H1 (cell line): ENCODE data around the gene KRTAP24-1. TPM values are rescaled to one million over a fixed set of nuclear protein-coding genes. Genes with fewer than 3 reads are reported as not detected.

ENCODE experiments used
- CTCF ChIA-PET: fragments of 300-600 bp; sonication (Branson Sonifier 250); formaldehyde crosslinking; loops from one replicate; lab custom pipeline; 2021; ENCODE audit not compliant: partially characterized antibody; lab: Charles Lee
- POLR2A ChIA-PET: fragments of 300-600 bp; sonication (Branson Sonifier 250); formaldehyde crosslinking; loops from one replicate; lab custom pipeline; 2021; ENCODE audit warnings: inconsistent platforms; ENCODE audit not compliant: partially characterized antibody; lab: Charles Lee
- DNase-seq, 2 experiments: peaks; one replicate each; pipeline versions ENCODE4 v3.0.0 to v3.0.0-alpha.2; 2010 to 2022; ENCODE audit warnings: low spot score in 2 of 2, low read depth in 1 of 2, mixed read lengths in 1 of 2
- FAIRE-seq: peaks from 2 replicates; lab custom pipeline; 2011; peaks lifted over from hg19 to GRCh38; lab: Jason Lieb, UNC
- H2AFZ ChIP-seq: 2 replicates; pipeline ENCODE4 v1.8.1; 2012; ENCODE audit warnings: low read length, inconsistent platforms
- H2AK5ac ChIP-seq: 2 replicates; pipeline ENCODE4 v1.6.1; 2013; ENCODE audit warnings: low read depth, low read length
- H2BK120ac ChIP-seq: replicated peaks from 2 replicates; pipeline ENCODE3; 2013; ENCODE audit warnings: low read depth, low read length, inconsistent platforms
- H2BK12ac ChIP-seq: 2 replicates; pipeline ENCODE4 v1.6.1; 2013; ENCODE audit warnings: low read depth, low read length
- H2BK15ac ChIP-seq: 2 replicates; pipeline ENCODE4 v1.6.1; 2013; ENCODE audit warnings: low read length
- H2BK20ac ChIP-seq: 2 replicates; pipeline ENCODE4 v1.6.1; 2013; ENCODE audit warnings: low read length
- H2BK5ac ChIP-seq: 2 replicates; pipeline ENCODE4 v1.6.1; 2013; ENCODE audit warnings: low read depth, low read length
- H3K14ac ChIP-seq: 2 replicates; pipeline ENCODE4 v1.6.1; 2013; ENCODE audit warnings: inconsistent platforms; ENCODE audit not compliant: insufficient read length
- H3K18ac ChIP-seq: 2 replicates; pipeline ENCODE4 v1.6.1; 2013; ENCODE audit warnings: low read length; ENCODE audit errors: extremely low read depth
- H3K23ac ChIP-seq: 2 replicates; pipeline ENCODE4 v1.6.1; 2013; ENCODE audit warnings: inconsistent platforms; ENCODE audit not compliant: insufficient read length
- H3K23me2 ChIP-seq: 2 replicates; pipeline ENCODE4 v1.6.1; 2013; ENCODE audit warnings: low read depth, low read length
- H3K27ac ChIP-seq: 2 replicates; pipeline ENCODE4 v1.6.1; 2011; ENCODE audit warnings: low read depth, low read length, inconsistent platforms
- H3K27me3 ChIP-seq, 4 experiments: replicated peaks in 1 of 4; 1 replicate in 1 of 4; 2 replicates in 3 of 4; pipeline versions ENCODE4 v1.6.1 to v1.8.1; 2011 to 2013; ENCODE audit warnings: low read length in 3 of 4, mild to moderate bottlenecking in 3 of 4, inconsistent platforms in 2 of 4, mixed read lengths in 2 of 4, moderate library complexity in 1 of 4; ENCODE audit not compliant: control insufficient read depth in 3 of 4, insufficient read depth in 3 of 4; ENCODE audit errors: extremely low read depth in 1 of 4
- H3K36me3 ChIP-seq, 4 experiments: 2 replicates each; pipeline versions ENCODE4 v1.6.1 to v1.8.1; 2011 to 2013; ENCODE audit warnings: mild to moderate bottlenecking in 4 of 4, low read length in 3 of 4, moderate library complexity in 2 of 4, control low read depth in 1 of 4, inconsistent platforms in 1 of 4; ENCODE audit not compliant: insufficient read depth in 4 of 4, control insufficient read depth in 2 of 4
- H3K4ac ChIP-seq: replicated peaks from 2 replicates; pipeline ENCODE3; 2013; ENCODE audit warnings: low read length, low read depth, mixed read lengths, inconsistent platforms; ENCODE audit not compliant: insufficient read length
- H3K4me1 ChIP-seq, 4 experiments: replicated peaks in 1 of 4; 1 replicate in 1 of 4; 2 replicates in 3 of 4; pipeline versions ENCODE4 v1.6.1 to v1.8.1; 2011 to 2013; ENCODE audit warnings: low read length in 3 of 4, inconsistent platforms in 2 of 4, mixed read lengths in 1 of 4; ENCODE audit not compliant: insufficient read depth in 4 of 4, control insufficient read depth in 3 of 4
- H3K4me2 ChIP-seq, 2 experiments: 2 replicates each; pipeline versions ENCODE4 v1.6.1 to v1.8.1; 2011 to 2013; ENCODE audit warnings: low read depth in 2 of 2, low read length in 2 of 2, control low read depth in 1 of 2, inconsistent platforms in 1 of 2, mild to moderate bottlenecking in 1 of 2; ENCODE audit not compliant: insufficient read depth in 1 of 2
- H3K4me3 ChIP-seq, 4 experiments: fragments of 200-600, 300-600 bp in 1 of 4; sonication (generic), shearing (Covaris generic), sonication (Bioruptor Twin) in 1 of 4; 2 replicates each; pipeline versions ENCODE4 v1.5.1 to v1.8.1; 2011 to 2016; ENCODE audit warnings: low read length in 4 of 4, low read depth in 3 of 4, control low read depth in 2 of 4, inconsistent platforms in 2 of 4, mild to moderate bottlenecking in 2 of 4, mixed read lengths in 1 of 4, moderate library complexity in 1 of 4; ENCODE audit not compliant: insufficient read depth in 2 of 4; ENCODE audit errors: extremely low read depth in 1 of 4
- H3K56ac ChIP-seq: replicated peaks from 2 replicates; pipeline ENCODE3; 2013; ENCODE audit warnings: low read depth, mild to moderate bottlenecking, mixed read lengths, low read length, inconsistent platforms; ENCODE audit not compliant: insufficient read length
- H3K79me1 ChIP-seq: 2 replicates; pipeline ENCODE4 v1.6.1; 2013; ENCODE audit warnings: low read depth, low read length, control low read depth
- H3K79me2 ChIP-seq, 2 experiments: 2 replicates each; pipeline versions ENCODE4 v1.6.1 to v1.8.1; 2012 to 2013; ENCODE audit warnings: low read length in 2 of 2, mild to moderate bottlenecking in 2 of 2, inconsistent platforms in 1 of 2; ENCODE audit not compliant: insufficient read depth in 2 of 2, control insufficient read depth in 1 of 2
- H3K9ac ChIP-seq, 4 experiments: replicated peaks in 1 of 4; 1 replicate in 1 of 4; 2 replicates in 3 of 4; pipeline versions ENCODE4 v1.6.1 to v1.8.1; 2011 to 2013; ENCODE audit warnings: low read depth in 3 of 4, low read length in 3 of 4, control low read depth in 2 of 4, mild to moderate bottlenecking in 2 of 4, moderate library complexity in 2 of 4, inconsistent platforms in 1 of 4; ENCODE audit errors: extremely low read depth in 1 of 4
- H3K9me3 ChIP-seq, 2 experiments: 2 replicates each; pipeline versions ENCODE4 v1.6.1 to v1.8.1; 2012 to 2013; ENCODE audit warnings: mild to moderate bottlenecking in 2 of 2, moderate library complexity in 2 of 2, control low read depth in 1 of 2, inconsistent platforms in 1 of 2, low read depth in 1 of 2, low read length in 1 of 2, mixed read lengths in 1 of 2; ENCODE audit not compliant: insufficient read depth in 2 of 2
- H4K20me1 ChIP-seq, 2 experiments: replicated peaks in 1 of 2; 2 replicates each; pipeline versions ENCODE3 to v1.8.1; 2011 to 2013; ENCODE audit warnings: inconsistent platforms in 2 of 2, low read length in 2 of 2, mild to moderate bottlenecking in 1 of 2; ENCODE audit not compliant: insufficient read depth in 2 of 2, control insufficient read depth in 1 of 2
- H4K5ac ChIP-seq: 2 replicates; pipeline ENCODE4 v1.6.1; 2013; ENCODE audit warnings: low read length, low read depth, mixed read lengths, inconsistent platforms; ENCODE audit not compliant: insufficient read length
- H4K8ac ChIP-seq: 2 replicates; pipeline ENCODE4 v1.8.0; 2013; ENCODE audit warnings: mild to moderate bottlenecking, moderate library complexity, low read length, inconsistent platforms; ENCODE audit not compliant: insufficient read depth; ENCODE audit errors: extremely low read depth
- H4K91ac ChIP-seq: replicated peaks from 2 replicates; pipeline ENCODE3; 2013; ENCODE audit warnings: low read length, mixed read lengths, inconsistent platforms; ENCODE audit not compliant: insufficient read length
- RAD21 ChIP-seq, 2 experiments: IDR thresholded peaks in 1 of 2; conservative IDR thresholded peaks in 1 of 2; 2 replicates each; pipeline ENCODE4 v1.6.1; 2011; ENCODE audit warnings: low read depth in 2 of 2, low read length in 2 of 2, improper control_type of control experiment in 1 of 2, inconsistent platforms in 1 of 2, mild to moderate bottlenecking in 1 of 2, moderate library complexity in 1 of 2
- WGBS, 2 experiments: shearing (Covaris generic) in 1 of 2; methylation state at CpG; one replicate each; pipeline versions ENCODE4 v1.1.6 to v1.1.7; 2013 to 2015; ENCODE audit warnings: low lambda C conversion rate in 2 of 2, mixed read lengths in 2 of 2, inconsistent platforms in 1 of 2, low coverage in 1 of 2, missing lambda C conversion rate in 1 of 2; ENCODE audit not compliant: insufficient replicate concordance in 2 of 2, insufficient coverage in 1 of 2, insufficient read length in 1 of 2; ENCODE audit errors: extremely low coverage in 1 of 2, missing lambda C conversion rate in 1 of 2; 5-methylcytosine and 5-hydroxymethylcytosine counted together
- polyA plus RNA-seq, 7 experiments: library from polyadenylated mRNA; depleted of rRNA in 3 of 7; stranded (reverse) in 5 of 7; unstranded in 2 of 7; fragments of >200 nt in 5 of 7; fragments of 200-250 nt in 2 of 7; gene quantifications; 1 replicate in 5 of 7; 2 replicates in 1 of 7; 4 replicates in 1 of 7; pipeline versions ENCODE4 v1.2.1 to v1.2.3, GENCODE V29; 2011 to 2013; ENCODE audit warnings: missing spikeins in 2 of 7, mixed read lengths in 2 of 7
- total RNA-seq: library from RNA; stranded (reverse); fragmentation: NEBNext Ultra II Directional; extraction: Animal tissue kit (Norgen Biotek cat#: 25700); gene quantifications from 2 replicates; pipeline ENCODE4 v1.2.1, GENCODE V29; 2021

Gene KRTAP24-1
- total and polyA plus RNA-seq, 2 of the 8 experiments (the other 6 are each of a cell fraction or from before 2014, with no cell fraction given), result not detected

DNA sequence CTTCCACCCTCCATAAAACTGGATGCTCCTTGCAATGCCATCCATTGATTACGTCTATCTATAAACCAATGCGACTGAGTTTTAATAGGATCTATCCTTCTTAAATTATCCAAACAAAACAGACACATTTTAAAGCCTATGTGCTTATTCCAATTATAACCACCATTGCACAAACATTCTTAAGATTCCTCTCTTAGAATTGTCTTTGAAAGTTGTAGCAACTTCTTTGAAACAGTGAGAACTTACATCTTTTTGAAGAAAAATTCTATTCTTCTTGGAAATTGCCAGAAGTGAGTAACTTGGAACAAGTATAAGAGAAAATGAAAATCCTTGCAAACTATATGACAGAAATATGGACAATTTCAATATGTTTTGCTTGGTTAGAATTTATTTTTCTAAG, 37.5 kb upstream of the KRTAP24-1 start, which contains the start of gene KRTAP26-1:
Gene KRTAP26-1, minus strand, starts transcription at position 101 of the 400 bp plus-strand sequence. CDS start 280 bp downstream, outside the sequence.
- Histone ChIP-seq H3K9ac (no peak within 1 kb of the TSS), H2BK120ac (no peak within 1 kb of the TSS), H3K27ac (no peak within 1 kb of the TSS; the same call in 1 of the 2 replicates), H3K36me3 (no peaks in the 10 kb centered on the region), H4K5ac (no peak within 1 kb of the TSS), H3K23me2 (no peaks in the 10 kb centered on the region), H3K4me2 (no peak within 1 kb of the TSS), H2BK12ac (no peak within 1 kb of the TSS), H3K4me3 (no peak within 1 kb of the TSS), H4K8ac (no peak within 1 kb of the TSS), H3K23ac (no peak within 1 kb of the TSS), H3K27me3 (no peaks in the 10 kb centered on the region), H3K4ac (no peak within 1 kb of the TSS), H2BK5ac (no peak within 1 kb of the TSS), H3K4me1 (no peaks in the 10 kb centered on the region), H3K56ac (no peak within 1 kb of the TSS), H3K79me1 (no peaks in the 10 kb centered on the region), H3K18ac (no peak within 1 kb of the TSS), H4K20me1 (no peaks in the 10 kb centered on the region), H2AFZ (no peak within 1 kb of the TSS), H3K9me3 (no peaks in the 10 kb centered on the region), H3K14ac (no peak within 1 kb of the TSS), H2BK20ac (no peak within 1 kb of the TSS), H2BK15ac (no peak within 1 kb of the TSS), H3K79me2 (no peaks in the 10 kb centered on the region), H4K91ac (no peak within 1 kb of the TSS), H2AK5ac (no peak within 1 kb of the TSS)
- no peak for FAIRE-seq
- DNase-seq, result no peak
- ChIA-PET POLR2A (no interaction called here), CTCF (no interaction called here)
- no peak for TF ChIP-seq RAD21 (IDR thresholded peaks at IDR 0.05 in 1 of 2, conservative IDR thresholded peaks at IDR 0.05 in 1 of 2; ENCODE audit: low read depth in 2 of 2, low read length in 2 of 2)
- 89% methylated on average over 2 of the region's 2 CpGs; no CpG with 5 or more reads in 1 of the 2 experiments for WGBS, 2 experiments
